Measurements from ENCODE around the gene SFR1.

DNA sequence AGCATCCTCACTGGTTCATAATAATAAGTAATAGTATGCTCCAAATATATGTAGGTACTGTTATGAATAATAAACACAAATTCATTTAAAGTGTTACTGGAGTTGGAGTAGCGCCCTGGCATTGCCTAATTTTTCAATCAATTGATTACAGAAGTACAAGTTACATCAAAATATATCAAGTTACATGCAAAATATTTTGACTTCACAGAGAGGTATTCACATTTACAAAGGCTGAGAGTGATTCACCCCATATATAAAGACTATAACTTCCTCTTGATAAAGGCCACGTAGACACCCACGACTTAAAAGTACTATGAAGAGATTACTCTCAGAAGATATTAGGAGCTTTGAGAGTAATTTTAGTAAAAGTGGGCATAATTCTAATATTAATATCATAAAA is 22.7 kb upstream of the SFR1 start:
- TF ChIP-seq, protein P1, sequence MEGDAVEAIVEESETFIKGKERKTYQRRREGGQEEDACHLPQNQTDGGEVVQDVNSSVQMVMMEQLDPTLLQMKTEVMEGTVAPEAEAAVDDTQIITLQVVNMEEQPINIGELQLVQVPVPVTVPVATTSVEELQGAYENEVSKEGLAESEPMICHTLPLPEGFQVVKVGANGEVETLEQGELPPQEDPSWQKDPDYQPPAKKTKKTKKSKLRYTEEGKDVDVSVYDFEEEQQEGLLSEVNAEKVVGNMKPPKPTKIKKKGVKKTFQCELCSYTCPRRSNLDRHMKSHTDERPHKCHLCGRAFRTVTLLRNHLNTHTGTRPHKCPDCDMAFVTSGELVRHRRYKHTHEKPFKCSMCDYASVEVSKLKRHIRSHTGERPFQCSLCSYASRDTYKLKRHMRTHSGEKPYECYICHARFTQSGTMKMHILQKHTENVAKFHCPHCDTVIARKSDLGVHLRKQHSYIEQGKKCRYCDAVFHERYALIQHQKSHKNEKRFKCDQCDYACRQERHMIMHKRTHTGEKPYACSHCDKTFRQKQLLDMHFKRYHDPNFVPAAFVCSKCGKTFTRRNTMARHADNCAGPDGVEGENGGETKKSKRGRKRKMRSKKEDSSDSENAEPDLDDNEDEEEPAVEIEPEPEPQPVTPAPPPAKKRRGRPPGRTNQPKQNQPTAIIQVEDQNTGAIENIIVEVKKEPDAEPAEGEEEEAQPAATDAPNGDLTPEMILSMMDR (conservative IDR thresholded peaks at IDR 0.05; ENCODE audit: low read depth, low read length) = no peak
- TF ChIP-seq EZH2 (IDR thresholded peaks at IDR 0.05; ENCODE audit: low read length, unreplicated experiment) (no peak), EZH2phosphoT487 (IDR thresholded peaks at IDR 0.05; ENCODE audit: borderline replicate concordance, low read length) (no peak)
